Breast epithelium (tissue), 4 donors: Measurements from ENCODE around the gene P2RX6. TPM values are rescaled to one million over a fixed set of nuclear protein-coding genes. Genes with fewer than 3 reads are reported as not detected.

Experiments used
- DNase-seq, 2 donors: peaks; one replicate each; pipeline ENCODE4 v3.0.0-alpha.2; 2019; ENCODE audit warnings: low spot score in 2 of 2
- H3K27ac ChIP-seq, 2 donors: fragments of 200-600 bp; sonication (generic) in 1 of 2; one replicate each; pipeline ENCODE4 v1.5.1; 2016 to 2019; ENCODE audit warnings: mild to moderate bottlenecking in 1 of 2
- H3K27me3 ChIP-seq, 2 donors: fragments of 200-600 bp; sonication (generic) in 1 of 2; one replicate each; pipeline versions ENCODE4 v1.5.1 to v1.6.0; 2017 to 2019; ENCODE audit warnings: control low read depth in 1 of 2, mild to moderate bottlenecking in 1 of 2
- H3K36me3 ChIP-seq: fragments of 200-600 bp; one replicate; pipeline ENCODE4 v1.5.1; 2019
- H3K4me1 ChIP-seq, 2 donors: fragments of 200-600 bp; sonication (generic); one replicate each; pipeline ENCODE4 v1.5.1; 2016 to 2019; ENCODE audit warnings: control low read depth in 1 of 2
- H3K4me3 ChIP-seq, 3 donors: fragments of 200-600 bp; sonication (generic); 1 replicate in 2 of 3; 2 replicates in 1 of 3; pipeline ENCODE4 v1.5.1; 2016 to 2019; ENCODE audit warnings: mild to moderate bottlenecking in 3 of 3, moderate library complexity in 2 of 3
- H3K9me3 ChIP-seq, 2 donors: fragments of 200-600 bp; sonication (generic) in 1 of 2; one replicate each; pipeline ENCODE4 v1.5.1; 2016 to 2019; ENCODE audit warnings: control low read depth in 1 of 2
- CTCF ChIP-seq, 3 donors: fragments of 450-650 bp; IDR thresholded peaks; one replicate each; pipeline ENCODE4 v1.5.1; 2016 to 2017; ENCODE audit warnings: antibody characterized with exemption in 3 of 3, mild to moderate bottlenecking in 3 of 3, moderate library complexity in 3 of 3
- POLR2A ChIP-seq: fragments of 450-650 bp; IDR thresholded peaks from one replicate; pipeline ENCODE4 v1.6.1; 2016; ENCODE audit warnings: antibody characterized with exemption, mild to moderate bottlenecking, moderate library complexity
- POLR2AphosphoS5 ChIP-seq, 3 donors: sonication (generic); formaldehyde crosslinking; IDR thresholded peaks; one replicate each; pipeline ENCODE4 v1.6.1; 2017; ENCODE audit warnings: antibody characterized with exemption in 3 of 3
- intact Hi-C: fragments of 100-400 bp; cut with DNase I; formaldehyde crosslinking; loops from one replicate; pipeline ENCODE4 v1.15.1; 2023; ENCODE audit warnings: low total_unique reads
- total RNA-seq, 3 donors: library from RNA; depleted of rRNA; stranded (reverse); fragments of >200 nt; gene quantifications; one replicate each; pipeline ENCODE4 v1.1.0, GENCODE V29; 2016

P2RX6 gene
- total RNA-seq, 3 donors from 2014 or later, result 1.6 TPM; not detected in 2

GRCh38 chr22:21043860-21044535 lies 29.0 kb downstream of the P2RX6 start:
- H3K4me3 ChIP-seq, result no peak overlapping the region
- DNase-seq, result no peak

GRCh38 chr22:21044931-21045584 lies 30.1 kb downstream of the P2RX6 start:
- H3K27ac ChIP-seq, result no peak overlapping the region
- no peaks in the 10 kb centered on the region for H3K27me3 ChIP-seq
- no peaks in the 10 kb centered on the region for H3K4me1 ChIP-seq
- TF ChIP-seq CTCF (IDR thresholded peaks at IDR 0.05), result no peak
- TF ChIP-seq POLR2A, result no peak
- no peak for TF ChIP-seq POLR2AphosphoS5 (IDR thresholded peaks at IDR 0.05)
- no peak for DNase-seq
- peak overlapping the region; percentile 21 to 55 (median 45) for H3K4me3 ChIP-seq
- no peaks in the 10 kb centered on the region for H3K9me3 ChIP-seq
- no peaks in the 10 kb centered on the region for H3K36me3 ChIP-seq
- intact Hi-C loops, result no loop called here

More at GRCh38 chr22:21043860-21044535, 29.0 kb downstream of the P2RX6 start:
- no peaks in the 10 kb centered on the region for H3K9me3 ChIP-seq
- H3K27me3 ChIP-seq, result no peaks in the 10 kb centered on the region
- intact Hi-C loops, result no loop called here
- no peaks in the 10 kb centered on the region for H3K4me1 ChIP-seq
- no peak overlapping the region for H3K27ac ChIP-seq
- no peaks in the 10 kb centered on the region for H3K36me3 ChIP-seq
- TF ChIP-seq CTCF (IDR thresholded peaks at IDR 0.05) (no peak), POLR2A (no peak), POLR2AphosphoS5 (IDR thresholded peaks at IDR 0.05) (no peak)

- TF ChIP-seq POLR2A, result no peak
- no peak for TF ChIP-seq POLR2AphosphoS5 (IDR thresholded peaks at IDR 0.05)
- TF ChIP-seq CTCF (IDR thresholded peaks at IDR 0.05), result no peak
- Histone ChIP-seq H3K4me3 (peak within 1 kb of the TSS; percentile 21 to 55 (median 45)), H3K4me1 (no peaks in the 10 kb centered on the region), H3K9me3 (no peaks in the 10 kb centered on the region), H3K36me3 (no peaks in the 10 kb centered on the region), H3K27ac (no peak within 1 kb of the TSS), H3K27me3 (no peaks in the 10 kb centered on the region)
- peak; percentile 82 to 91 for DNase-seq
- intact Hi-C loops, result no loop called here
These were observed 30.8 kb downstream of the P2RX6 start, which contains the start of gene LRRC74B for GRCh38 chr22:21045585-21046294. Gene LRRC74B, plus strand, starts transcription at chr22:21045946. Its CDS starts 41 bp downstream, at chr22:21045987.

GRCh38 chr22:21047035-21047661 lies 32.2 kb downstream of the P2RX6 start:
- H3K4me3 ChIP-seq, result no peak overlapping the region
- no peaks in the 10 kb centered on the region for H3K27me3 ChIP-seq
- no peak overlapping the region for H3K27ac ChIP-seq
- intact Hi-C loops, result no loop called here
- no peaks in the 10 kb centered on the region for H3K9me3 ChIP-seq
- no peaks in the 10 kb centered on the region for H3K36me3 ChIP-seq
- no peak for DNase-seq
- no peaks in the 10 kb centered on the region for H3K4me1 ChIP-seq
- TF ChIP-seq CTCF (IDR thresholded peaks at IDR 0.05) (no peak), POLR2AphosphoS5 (IDR thresholded peaks at IDR 0.05) (no peak), POLR2A (no peak)
